Suprapubic skin (tissue), 4 donors: ENCODE measurements around the gene MADD.

Source experiments
- EP300 ChIP-seq: sonication (generic); formaldehyde crosslinking; IDR thresholded peaks from one replicate; pipeline ENCODE4 v1.6.1; 2017; ENCODE audit warnings: antibody characterized with exemption
- POLR2A ChIP-seq, 2 donors: fragments of 450-650 bp; IDR thresholded peaks; one replicate each; pipeline ENCODE4 v1.6.1; 2017; ENCODE audit warnings: antibody characterized with exemption in 2 of 2, mild to moderate bottlenecking in 2 of 2, moderate library complexity in 2 of 2
- POLR2AphosphoS5 ChIP-seq, 3 donors: sonication (generic); formaldehyde crosslinking; IDR thresholded peaks; one replicate each; pipeline ENCODE4 v1.6.1; 2017; ENCODE audit warnings: antibody characterized with exemption in 3 of 3
- TF ChIP-seq, protein P1 (sequence below), 2 donors: fragments of 200-600 bp in 1 of 2; fragments of 450-650 bp in 1 of 2; sonication (generic) in 1 of 2; IDR thresholded peaks; one replicate each; pipeline ENCODE4 v1.5.1; 2016 to 2019; ENCODE audit warnings: antibody characterized with exemption in 2 of 2, mild to moderate bottlenecking in 1 of 2, moderate library complexity in 1 of 2

DNA sequence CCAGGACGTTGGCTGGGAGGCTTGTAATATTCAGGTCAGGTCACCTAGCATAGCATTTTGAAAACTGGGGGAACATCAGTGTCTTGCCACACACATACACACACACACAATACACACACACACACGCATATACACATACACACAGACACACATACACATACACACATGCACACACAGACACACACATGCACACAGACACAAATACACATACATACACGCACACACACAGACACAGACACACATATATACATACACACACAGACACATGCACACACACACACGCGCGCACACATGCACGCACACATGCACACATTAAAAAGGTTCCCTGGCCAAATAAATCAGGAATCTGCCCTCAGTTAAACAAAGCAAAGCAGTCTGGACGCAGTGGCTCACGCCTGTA, 70.1 kb downstream of the MADD start:
- TF ChIP-seq, protein P1, sequence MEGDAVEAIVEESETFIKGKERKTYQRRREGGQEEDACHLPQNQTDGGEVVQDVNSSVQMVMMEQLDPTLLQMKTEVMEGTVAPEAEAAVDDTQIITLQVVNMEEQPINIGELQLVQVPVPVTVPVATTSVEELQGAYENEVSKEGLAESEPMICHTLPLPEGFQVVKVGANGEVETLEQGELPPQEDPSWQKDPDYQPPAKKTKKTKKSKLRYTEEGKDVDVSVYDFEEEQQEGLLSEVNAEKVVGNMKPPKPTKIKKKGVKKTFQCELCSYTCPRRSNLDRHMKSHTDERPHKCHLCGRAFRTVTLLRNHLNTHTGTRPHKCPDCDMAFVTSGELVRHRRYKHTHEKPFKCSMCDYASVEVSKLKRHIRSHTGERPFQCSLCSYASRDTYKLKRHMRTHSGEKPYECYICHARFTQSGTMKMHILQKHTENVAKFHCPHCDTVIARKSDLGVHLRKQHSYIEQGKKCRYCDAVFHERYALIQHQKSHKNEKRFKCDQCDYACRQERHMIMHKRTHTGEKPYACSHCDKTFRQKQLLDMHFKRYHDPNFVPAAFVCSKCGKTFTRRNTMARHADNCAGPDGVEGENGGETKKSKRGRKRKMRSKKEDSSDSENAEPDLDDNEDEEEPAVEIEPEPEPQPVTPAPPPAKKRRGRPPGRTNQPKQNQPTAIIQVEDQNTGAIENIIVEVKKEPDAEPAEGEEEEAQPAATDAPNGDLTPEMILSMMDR (IDR thresholded peaks at IDR 0.05) = no peak
- TF ChIP-seq EP300 (no peak), POLR2A (IDR thresholded peaks at IDR 0.05) (no peak), POLR2AphosphoS5 (IDR thresholded peaks at IDR 0.05) (no peak)
